ENCODE data around the gene KCNH3. TPM values are rescaled to one million over a fixed set of nuclear protein-coding genes. Genes with fewer than 3 reads are reported as not detected.

The KCNH3 gene
- total and polyA plus RNA-seq, 2 of the 13 experiments (the other 11 are each of a cell fraction or from before 2014, with no cell fraction given) = 0.01 to 0.07 TPM

- ATAC-seq = no peak
Observed at GRCh38 chr12:49536526-49537071, 2.2 kb upstream of the KCNH3 start.

DNA sequence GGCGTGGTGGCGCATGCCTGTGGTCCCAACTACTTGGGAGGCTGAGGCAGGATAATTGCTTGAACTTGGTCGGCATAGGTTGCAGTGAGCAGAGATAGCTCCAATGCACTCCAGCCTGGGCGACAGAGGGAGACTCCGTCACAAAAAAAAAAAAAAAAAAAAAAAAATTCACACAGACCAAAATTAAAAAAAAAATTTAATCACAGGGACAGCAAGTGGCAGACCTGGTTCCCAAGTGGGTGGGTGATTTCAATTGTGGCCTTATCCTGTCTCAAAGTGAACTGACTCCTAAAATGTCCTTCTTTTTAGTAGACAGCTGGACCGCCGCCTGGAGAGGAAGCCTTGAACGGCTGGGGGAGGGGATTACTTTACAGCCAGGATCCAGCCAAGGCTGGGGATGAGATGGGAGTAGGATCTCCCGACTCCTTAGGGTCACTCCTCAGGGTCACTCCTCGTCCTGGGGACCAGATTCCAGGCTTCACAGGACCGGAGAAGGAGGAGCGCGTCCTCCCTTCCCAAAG, 1.5 kb upstream of the KCNH3 start:
- intact Hi-C loops (cut with micrococcal nuclease; ENCODE audit: unreplicated experiment) = no loop called here
- no peak for ATAC-seq
- ChIA-PET POLR2A (interaction anchor here (1.1 to 1.4 kb wide), 2 partner anchors 13 to 30 kb away, joined by 3 to 4 read pairs; partner anchors contain the start of gene MCRS1), CTCF (ENCODE audit: low intra/inter-chr PET ratio, low total read pairs) (interaction anchor here (1.9 kb wide), 1 partner anchor 16 kb away, joined by 5 read pairs; no protein-coding TSS in a partner anchor)
- Histone ChIP-seq H3K9me3 (ENCODE audit: low read length) (no peaks in the 10 kb centered on the region), H3K4me3 (replicated peaks in 1 of 3; ENCODE audit: insufficient read depth in 1 of 3, low read depth in 2 of 3, low read length in 3 of 3) (peak overlapping the region; percentile 33 to 77 (median 64); a peak in 5 of 6 replicates), H3K79me2 (ENCODE audit: insufficient read depth, low read length) (no peaks in the 10 kb centered on the region), H2AFZ (ENCODE audit: low read length) (no peak overlapping the region), H3K36me3 (replicated peaks in 1 of 2; ENCODE audit: control insufficient read depth in 1 of 2, insufficient read depth in 2 of 2, low read length in 2 of 2) (no peaks in the 10 kb centered on the region), H3K4me2 (ENCODE audit: low read depth, low read length) (peak overlapping the region; percentile 99), H4K20me1 (ENCODE audit: insufficient read depth, low read length) (no peaks in the 10 kb centered on the region), H3K27me3 (ENCODE audit: control insufficient read depth in 1 of 2, insufficient read depth in 2 of 2, low read length in 2 of 2) (peaks cover 11 to 49% of the 10 kb centered on the region in 2 experiments), H3K27ac (ENCODE audit: extremely low read length, insufficient read depth, low read length) (no peak overlapping the region), H3K4me1 (ENCODE audit: insufficient read depth, low read length) (peaks cover 59% of the 10 kb centered on the region), H3K9ac (ENCODE audit: insufficient read depth, low read depth, low read length) (no peak overlapping the region)
- DNase-seq (ENCODE audit: low spot score) = no peak
- in situ Hi-C loops (cut with HindIII; ENCODE audit: extremely low pct_ligation_motif_present, low pct_unique_long_range_greater_than_20kb) = no loop called here
- WGBS (ENCODE audit: low lambda C conversion rate) = 34% methylated on average over 10 of the region's 13 CpGs
- TF ChIP-seq FOXO4 (CRISPR knock-in tag; conservative IDR thresholded peaks at IDR 0.05) = no peak
- TF ChIP-seq ZNF431 (CRISPR knock-in tag; IDR thresholded peaks at IDR 0.05; ENCODE audit: borderline replicate concordance, low read depth) = no peak
- no peak for TF ChIP-seq ZNF577 (CRISPR knock-in tag; IDR thresholded peaks at IDR 0.05; ENCODE audit: borderline replicate concordance, low read depth)
- TF ChIP-seq ZFP90 (CRISPR knock-in tag; IDR thresholded peaks at IDR 0.05; ENCODE audit: borderline replicate concordance) = no peak
- TF ChIP-seq TMF1 (CRISPR knock-in tag; IDR thresholded peaks at IDR 0.05; ENCODE audit: low read depth) = no peak
- no peak for TF ChIP-seq SMAD1 (CRISPR knock-in tag; IDR thresholded peaks at IDR 0.05; ENCODE audit: borderline replicate concordance, low read depth)
- TF ChIP-seq PBX2 (CRISPR knock-in tag; IDR thresholded peaks at IDR 0.05) = no peak
- BruUV-seq (replicated peaks) = no TSS peak
- no peak for FAIRE-seq

More at GRCh38 chr12:49536526-49537071, 2.2 kb upstream of the KCNH3 start:
- Histone ChIP-seq H3K79me2 (ENCODE audit: insufficient read depth, low read length) (no peaks in the 10 kb centered on the region), H3K36me3 (replicated peaks in 1 of 2; ENCODE audit: control insufficient read depth in 1 of 2, insufficient read depth in 2 of 2, low read length in 2 of 2) (no peaks in the 10 kb centered on the region), H4K20me1 (ENCODE audit: insufficient read depth, low read length) (no peaks in the 10 kb centered on the region), H3K27me3 (ENCODE audit: control insufficient read depth in 1 of 2, insufficient read depth in 2 of 2, low read length in 2 of 2) (peaks cover 11 to 49% of the 10 kb centered on the region in 2 experiments), H3K9ac (ENCODE audit: insufficient read depth, low read depth, low read length) (no peak overlapping the region), H3K4me3 (replicated peaks in 1 of 3; ENCODE audit: insufficient read depth in 1 of 3, low read depth in 2 of 3, low read length in 3 of 3) (no peak overlapping the region), H3K4me1 (ENCODE audit: insufficient read depth, low read length) (peaks cover 52% of the 10 kb centered on the region), H2AFZ (ENCODE audit: low read length) (no peak overlapping the region), H3K4me2 (ENCODE audit: low read depth, low read length) (no peak overlapping the region), H3K27ac (ENCODE audit: extremely low read length, insufficient read depth, low read length) (no peak overlapping the region), H3K9me3 (ENCODE audit: low read length) (no peaks in the 10 kb centered on the region)
- TF ChIP-seq MED13 (CRISPR knock-in tag; IDR thresholded peaks at IDR 0.05) = no peak
- intact Hi-C loops (cut with micrococcal nuclease; ENCODE audit: unreplicated experiment) (no loop called here), in situ Hi-C loops (cut with HindIII; ENCODE audit: extremely low pct_ligation_motif_present, low pct_unique_long_range_greater_than_20kb) (no loop called here)
- CTCF ChIA-PET (ENCODE audit: low intra/inter-chr PET ratio, low total read pairs) = interaction anchor here (1.9 kb wide), 1 partner anchor 17 kb away, joined by 5 read pairs; no protein-coding TSS in a partner anchor
- POLR2A ChIA-PET = no interaction called here
- no TSS peak for BruUV-seq (replicated peaks)
- DNase-seq (ENCODE audit: low spot score) (no peak), FAIRE-seq (no peak)
- WGBS (ENCODE audit: low lambda C conversion rate) = 69% methylated on average over 2 of the region's 3 CpGs

All from HepG2 (cell line).